ENCODE results near the gene CCDC183. TPM values are rescaled to one million over a fixed set of nuclear protein-coding genes. Genes with fewer than 3 reads are reported as not detected.

Gene CCDC183
- total RNA-seq, 2 donors from 2014 or later = 3.3 to 14.5 TPM

GRCh38 chr9:136762221-136762691 lies 33.9 kb upstream of the CCDC183 start:
- Histone ChIP-seq H3K27me3 (no peaks in the 10 kb centered on the region), H3K9me3 (no peaks in the 10 kb centered on the region), H3K4me1 (no peaks in the 10 kb centered on the region), H3K36me3 (replicated peaks in 1 of 2; ENCODE audit: insufficient read depth in 1 of 2, low read depth in 2 of 2) (no peaks in the 10 kb centered on the region), H3K4me3 (no peak overlapping the region), H3K27ac (no peak overlapping the region)
- DNase-seq (no peak), ATAC-seq (no peak)
- TF ChIP-seq POLR2A (IDR thresholded peaks at IDR 0.05) (no peak), CTCF (IDR thresholded peaks at IDR 0.05) (no peak)
- intact Hi-C loops (cut with DNase I) = no loop called here
- 70 to 76% methylated on average over 11 to 17 of the region's 17 CpGs for WGBS, 2 donors

GRCh38 chr9:136762915-136763648 lies 33.1 kb upstream of the CCDC183 start:
- H3K27ac ChIP-seq = no peak overlapping the region
- H3K9me3 ChIP-seq = no peaks in the 10 kb centered on the region
- H3K4me1 ChIP-seq = no peaks in the 10 kb centered on the region
- ATAC-seq (no peak), DNase-seq (peak in 3 of 4 donors; percentile 19 to 52 (median 19))
- intact Hi-C loops (cut with DNase I) = no loop called here
- H3K4me3 ChIP-seq = no peak overlapping the region
- no peaks in the 10 kb centered on the region for H3K36me3 ChIP-seq (replicated peaks in 1 of 2; ENCODE audit: insufficient read depth in 1 of 2, low read depth in 2 of 2)
- 28 to 34% methylated on average over 17 to 33 of the region's 37 CpGs for WGBS, 2 donors
- H3K27me3 ChIP-seq = no peaks in the 10 kb centered on the region
- no peak for TF ChIP-seq CTCF (IDR thresholded peaks at IDR 0.05)
- TF ChIP-seq POLR2A (IDR thresholded peaks at IDR 0.05) = no peak

GRCh38 chr9:136763649-136764035 lies 32.5 kb upstream of the CCDC183 start:
- TF ChIP-seq POLR2A (IDR thresholded peaks at IDR 0.05) (no peak), CTCF (IDR thresholded peaks at IDR 0.05) (no peak)
- Histone ChIP-seq H3K4me3 (no peak overlapping the region), H3K27me3 (no peaks in the 10 kb centered on the region), H3K9me3 (no peaks in the 10 kb centered on the region), H3K4me1 (no peaks in the 10 kb centered on the region), H3K27ac (no peak overlapping the region), H3K36me3 (replicated peaks in 1 of 2; ENCODE audit: insufficient read depth in 1 of 2, low read depth in 2 of 2) (no peaks in the 10 kb centered on the region)
- DNase-seq (no peak), ATAC-seq (no peak)
- 86 to 96% methylated on average over 11 to 14 of the region's 14 CpGs for WGBS, 2 donors
- intact Hi-C loops (cut with DNase I) = no loop called here

- intact Hi-C loops (cut with DNase I) = no loop called here
- ATAC-seq (no peak), DNase-seq (no peak)
- no peaks in the 10 kb centered on the region for H3K36me3 ChIP-seq (replicated peaks in 1 of 2; ENCODE audit: insufficient read depth in 1 of 2, low read depth in 2 of 2)
- WGBS, 2 donors = 76 to 77% methylated on average over 4 to 13 of the region's 14 CpGs
- H3K9me3 ChIP-seq = no peaks in the 10 kb centered on the region
- no peaks in the 10 kb centered on the region for H3K4me1 ChIP-seq
- no peak for TF ChIP-seq CTCF (IDR thresholded peaks at IDR 0.05)
- TF ChIP-seq POLR2A (IDR thresholded peaks at IDR 0.05) = no peak
- H3K4me3 ChIP-seq = no peak within 1 kb of the TSS
- H3K27ac ChIP-seq = no peak within 1 kb of the TSS
- H3K27me3 ChIP-seq = no peaks in the 10 kb centered on the region
Measured at GRCh38 chr9:136764301-136764891, 31.7 kb upstream of the CCDC183 start, which contains the start of gene LCN15. Gene LCN15 (minus strand): TSS chr9:136764518. CDS start chr9:136764488, 30 bp downstream.

Data from body of pancreas (tissue), 4 donors.